Glutamatergic neuron (in vitro differentiated cells): ENCODE data around the gene SRPK1. TPM values are rescaled to one million over a fixed set of nuclear protein-coding genes. Genes with fewer than 3 reads are reported as not detected.

Experiments
- DNase-seq: peaks from one replicate; pipeline ENCODE4 v3.0.0; 2022
- H3K27ac Mint-ChIP-seq: one replicate; pipeline ENCODE4 v1.8.0; 2020; ENCODE audit warnings: mild to moderate bottlenecking, mixed read lengths, inconsistent platforms; ENCODE audit not compliant: unreplicated experiment
- H3K27me3 Mint-ChIP-seq: one replicate; pipeline ENCODE4 v1.8.0; 2020; ENCODE audit warnings: mild to moderate bottlenecking, moderate library complexity, mixed read lengths, inconsistent platforms; ENCODE audit not compliant: unreplicated experiment
- H3K36me3 Mint-ChIP-seq: one replicate; pipeline ENCODE4 v1.8.0; 2020; ENCODE audit warnings: mild to moderate bottlenecking, mixed read lengths, inconsistent platforms; ENCODE audit not compliant: unreplicated experiment
- H3K4me1 Mint-ChIP-seq: one replicate; pipeline ENCODE4 v1.8.0; 2020; ENCODE audit warnings: mild to moderate bottlenecking, low read depth, mixed read lengths, inconsistent platforms; ENCODE audit not compliant: unreplicated experiment
- H3K4me3 Mint-ChIP-seq: one replicate; pipeline ENCODE4 v1.8.0; 2020; ENCODE audit warnings: mild to moderate bottlenecking, mixed read lengths, inconsistent platforms; ENCODE audit not compliant: unreplicated experiment
- H3K9me3 Mint-ChIP-seq: one replicate; pipeline ENCODE4 v1.8.0; 2020; ENCODE audit warnings: mild to moderate bottlenecking, moderate library complexity, mixed read lengths, inconsistent platforms; ENCODE audit not compliant: unreplicated experiment
- total RNA-seq: library from RNA; stranded (reverse); fragmentation: NEBNext Ultra II Directional; extraction: Animal tissue kit (Norgen Biotek cat#: 25700); gene quantifications from one replicate; pipeline ENCODE4 v1.2.1, GENCODE V29; 2021; ENCODE audit not compliant: unreplicated experiment
- TF ChIP-seq, protein P1 (sequence below): fragments of 200-600 bp; sonication (generic); IDR thresholded peaks from one replicate; pipeline ENCODE4 v1.5.0; 2021; ENCODE audit not compliant: partially characterized antibody, unreplicated experiment

The SRPK1 gene
- total RNA-seq, 1 donor from 2014 or later: 89.8 TPM

DNA sequence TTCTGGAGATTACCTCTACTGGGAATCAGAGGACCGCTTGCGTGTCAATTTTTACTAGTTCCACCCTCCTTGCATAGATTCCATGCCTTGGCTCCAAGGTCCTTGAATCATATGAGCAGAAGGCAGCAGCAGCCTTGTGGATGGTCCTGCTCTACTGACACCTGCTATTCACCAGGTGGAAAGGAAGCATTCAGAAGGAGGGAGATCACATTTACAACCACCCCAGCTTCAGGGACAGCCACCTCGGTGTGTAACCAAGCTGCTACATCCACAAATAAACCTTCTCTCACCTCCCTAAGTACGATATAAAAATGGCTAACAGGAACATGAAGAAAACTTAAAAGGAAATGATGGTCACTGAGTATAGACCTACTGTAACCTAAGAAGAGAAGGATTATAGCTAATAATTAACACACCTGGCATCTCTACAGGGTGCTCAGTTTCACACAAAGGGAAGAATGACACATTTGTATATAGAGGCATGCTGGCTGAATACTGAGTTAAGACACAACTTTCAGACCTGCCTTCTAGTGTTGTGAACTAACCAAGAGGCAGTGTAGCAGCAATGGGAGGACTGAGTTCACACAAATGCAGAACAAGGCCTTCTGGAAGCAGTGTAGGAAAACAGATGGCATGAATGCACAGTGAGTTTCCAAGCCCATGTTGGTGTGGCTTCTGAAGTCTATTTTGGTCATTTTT, 46.3 kb upstream of the SRPK1 start:
- DNase-seq: no peak

DNA sequence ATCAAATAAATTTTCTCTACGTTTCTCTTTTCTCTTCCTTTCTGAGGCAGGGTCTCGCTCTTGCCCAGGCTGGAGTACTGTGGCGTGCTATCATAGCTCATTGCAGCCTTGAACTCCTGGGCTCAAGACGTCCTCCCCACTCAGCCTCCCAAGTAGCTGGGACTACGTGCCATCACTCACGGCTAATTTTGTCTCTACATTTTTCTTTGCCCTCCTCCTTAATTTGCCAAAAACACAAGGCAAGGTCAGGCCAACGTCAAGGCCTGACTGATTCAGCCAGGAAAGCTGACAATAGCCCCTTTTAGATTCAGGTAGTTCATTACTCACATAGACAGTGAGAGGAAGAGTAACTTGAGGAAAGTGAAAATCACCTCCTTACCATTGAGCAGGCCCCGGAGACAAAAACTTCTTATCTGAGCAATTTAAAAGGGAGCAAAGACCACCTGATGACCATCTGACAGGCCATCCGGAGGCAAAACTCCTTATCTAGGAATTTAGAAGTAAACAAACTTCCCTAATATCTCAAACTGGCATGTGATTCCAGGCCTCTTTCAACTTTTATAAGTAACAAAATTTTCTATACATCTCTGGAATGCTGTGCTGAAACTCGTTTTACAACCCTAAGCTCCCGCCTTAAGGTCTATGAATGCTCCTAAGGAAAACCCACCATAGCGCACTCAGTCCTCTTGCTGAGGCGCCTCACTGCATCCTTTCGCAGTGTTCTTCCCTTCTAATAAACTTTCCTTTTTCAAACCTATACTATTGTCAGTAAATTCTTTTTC, 42.1 kb upstream of the SRPK1 start:
- peaks cover 6% of the 10 kb centered on the region for H3K4me1 Mint-ChIP-seq
- no peaks in the 10 kb centered on the region for H3K27me3 Mint-ChIP-seq
- no peaks in the 10 kb centered on the region for H3K9me3 Mint-ChIP-seq
- TF ChIP-seq, protein P1, sequence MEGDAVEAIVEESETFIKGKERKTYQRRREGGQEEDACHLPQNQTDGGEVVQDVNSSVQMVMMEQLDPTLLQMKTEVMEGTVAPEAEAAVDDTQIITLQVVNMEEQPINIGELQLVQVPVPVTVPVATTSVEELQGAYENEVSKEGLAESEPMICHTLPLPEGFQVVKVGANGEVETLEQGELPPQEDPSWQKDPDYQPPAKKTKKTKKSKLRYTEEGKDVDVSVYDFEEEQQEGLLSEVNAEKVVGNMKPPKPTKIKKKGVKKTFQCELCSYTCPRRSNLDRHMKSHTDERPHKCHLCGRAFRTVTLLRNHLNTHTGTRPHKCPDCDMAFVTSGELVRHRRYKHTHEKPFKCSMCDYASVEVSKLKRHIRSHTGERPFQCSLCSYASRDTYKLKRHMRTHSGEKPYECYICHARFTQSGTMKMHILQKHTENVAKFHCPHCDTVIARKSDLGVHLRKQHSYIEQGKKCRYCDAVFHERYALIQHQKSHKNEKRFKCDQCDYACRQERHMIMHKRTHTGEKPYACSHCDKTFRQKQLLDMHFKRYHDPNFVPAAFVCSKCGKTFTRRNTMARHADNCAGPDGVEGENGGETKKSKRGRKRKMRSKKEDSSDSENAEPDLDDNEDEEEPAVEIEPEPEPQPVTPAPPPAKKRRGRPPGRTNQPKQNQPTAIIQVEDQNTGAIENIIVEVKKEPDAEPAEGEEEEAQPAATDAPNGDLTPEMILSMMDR: no peak
- no peak overlapping the region for H3K27ac Mint-ChIP-seq
- H3K36me3 Mint-ChIP-seq: no peaks in the 10 kb centered on the region
- H3K4me3 Mint-ChIP-seq: no peak overlapping the region
- DNase-seq: no peak

More for the DNA sequence above, 46.3 kb upstream of the SRPK1 start:
- TF ChIP-seq, protein P1: no peak
- Mint-ChIP-seq H3K4me3 (no peak overlapping the region), H3K4me1 (peaks cover 6% of the 10 kb centered on the region), H3K27me3 (peaks cover 2% of the 10 kb centered on the region), H3K36me3 (no peaks in the 10 kb centered on the region), H3K27ac (no peak overlapping the region), H3K9me3 (no peaks in the 10 kb centered on the region)

DNA sequence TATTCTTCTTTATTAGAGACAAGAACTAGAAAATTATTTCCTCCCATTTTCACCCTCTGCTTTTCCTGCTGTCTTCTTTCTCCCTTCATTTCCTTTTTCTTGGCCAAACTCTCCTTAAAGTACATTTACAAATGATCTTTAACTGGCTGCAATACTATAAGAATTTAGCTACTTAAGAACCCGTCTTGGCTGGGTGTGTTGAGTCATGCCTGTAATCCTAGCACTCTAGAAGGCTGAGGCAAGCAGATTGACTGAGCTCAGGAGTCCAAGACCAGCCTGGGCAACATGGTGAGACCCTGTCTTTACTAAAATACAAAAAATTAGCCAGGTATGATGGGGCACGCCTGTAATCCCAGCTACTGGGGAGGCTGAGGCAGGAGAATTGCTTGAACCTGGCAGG, 39.3 kb upstream of the SRPK1 start:
- no peaks in the 10 kb centered on the region for H3K9me3 Mint-ChIP-seq
- no peak overlapping the region for H3K4me3 Mint-ChIP-seq
- DNase-seq: no peak
- TF ChIP-seq, protein P1: no peak
- H3K36me3 Mint-ChIP-seq: no peaks in the 10 kb centered on the region
- no peak overlapping the region for H3K27ac Mint-ChIP-seq
- H3K27me3 Mint-ChIP-seq: no peaks in the 10 kb centered on the region
- H3K4me1 Mint-ChIP-seq: no peaks in the 10 kb centered on the region

DNA sequence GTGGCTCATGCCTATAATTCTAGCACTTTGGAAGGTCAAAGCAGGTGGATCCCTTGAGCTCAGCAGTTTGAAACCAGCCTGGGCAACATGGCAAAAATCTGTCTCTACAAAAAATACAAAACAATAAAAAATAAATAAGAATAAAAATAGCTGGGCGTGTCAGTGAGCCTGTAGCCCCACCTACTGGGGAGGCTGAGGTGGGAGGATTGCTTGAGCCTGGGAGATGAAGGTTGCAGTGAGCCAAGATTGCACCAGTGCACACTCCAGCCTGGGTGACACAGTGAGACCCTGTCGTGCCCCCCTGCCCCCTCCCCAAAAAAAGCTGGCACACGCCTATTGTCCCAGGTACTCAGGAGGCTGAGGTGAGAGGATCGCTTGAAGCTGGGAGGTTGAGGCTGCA, 35.1 kb upstream of the SRPK1 start:
- H3K4me1 Mint-ChIP-seq: peaks cover 2% of the 10 kb centered on the region
- DNase-seq: no peak
- no peaks in the 10 kb centered on the region for H3K9me3 Mint-ChIP-seq
- no peak overlapping the region for H3K27ac Mint-ChIP-seq
- no peaks in the 10 kb centered on the region for H3K36me3 Mint-ChIP-seq
- H3K27me3 Mint-ChIP-seq: no peaks in the 10 kb centered on the region
- TF ChIP-seq, protein P1: no peak
- no peak overlapping the region for H3K4me3 Mint-ChIP-seq

DNA sequence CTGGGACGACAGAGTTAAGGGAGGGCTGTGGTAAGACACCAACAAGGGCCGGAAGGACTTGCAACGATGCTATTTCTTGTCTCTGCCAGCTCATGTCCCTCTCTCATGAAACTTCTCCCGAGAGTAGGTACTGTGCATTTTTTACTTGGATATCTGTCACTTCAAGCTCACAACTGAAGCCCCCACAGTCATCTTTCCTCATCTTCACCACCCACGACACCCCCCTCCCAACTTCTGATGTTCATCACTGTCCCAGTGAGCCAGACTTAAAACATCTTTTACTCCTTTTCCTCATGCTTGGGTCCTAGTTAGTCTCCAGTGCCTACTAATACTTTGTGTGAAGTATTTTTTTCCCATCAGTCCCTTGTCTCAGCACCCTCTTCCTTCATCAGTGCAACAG, 34.6 kb upstream of the SRPK1 start:
- TF ChIP-seq, protein P1: no peak
- Mint-ChIP-seq H3K4me3 (no peak overlapping the region), H3K9me3 (no peaks in the 10 kb centered on the region), H3K27me3 (no peaks in the 10 kb centered on the region), H3K27ac (no peak overlapping the region), H3K4me1 (peaks cover 2% of the 10 kb centered on the region), H3K36me3 (no peaks in the 10 kb centered on the region)
- no peak for DNase-seq
